ENCODE results near the gene ENDOU.

GRCh38 chr12:47772094-47772660, 46.9 kb upstream of the ENDOU start:
- TF ChIP-seq CTCF (IDR thresholded peaks at IDR 0.05) (no peak), ZFX (IDR thresholded peaks at IDR 0.05; ENCODE audit: borderline replicate concordance) (no peak)
